Endothelial cell of umbilical vein (primary cell): ENCODE data around the gene MPZL3.

Experiments used
- EZH2 ChIP-seq: IDR thresholded peaks from 2 replicates; pipeline ENCODE4 v1.6.1; 2012; ENCODE audit warnings: borderline replicate concordance, low read depth, mild to moderate bottlenecking, moderate library complexity, low read length, inconsistent platforms; ENCODE audit not compliant: severe bottlenecking
- GATA2 ChIP-seq: IDR thresholded peaks from 2 replicates; pipeline ENCODE4 v1.7.0; 2011; ENCODE audit warnings: low read depth, mild to moderate bottlenecking, moderate library complexity, mixed read lengths, low read length; ENCODE audit not compliant: insufficient read length, insufficient read depth
- JUN ChIP-seq: IDR thresholded peaks from 2 replicates; pipeline ENCODE4 v1.6.1; 2011; ENCODE audit warnings: borderline replicate concordance, low read depth; ENCODE audit not compliant: insufficient read length, insufficient read depth
- MYC ChIP-seq: IDR thresholded peaks from one replicate; pipeline ENCODE4 v1.6.1; 2011; ENCODE audit warnings: mild to moderate bottlenecking, low read depth, low read length
- POLR2A ChIP-seq: IDR thresholded peaks from 2 replicates; pipeline ENCODE4 v1.6.1; 2012; ENCODE audit warnings: low read depth, mild to moderate bottlenecking, control low read depth, low read length
- POLR2AphosphoS5 ChIP-seq: IDR thresholded peaks from 2 replicates; pipeline ENCODE4 v1.6.1; 2012; ENCODE audit warnings: low read depth, mild to moderate bottlenecking, control low read depth, low read length, moderate library complexity; ENCODE audit not compliant: insufficient read depth
- TF ChIP-seq, protein P1 (sequence below), 2 donors: IDR thresholded peaks; 1 replicate in 1 of 2; 2 replicates in 1 of 2; pipeline ENCODE4 v1.5.1; 2011; ENCODE audit warnings: low read length in 2 of 2, mild to moderate bottlenecking in 2 of 2, moderate library complexity in 2 of 2, control low read depth in 1 of 2, inconsistent platforms in 1 of 2, low read depth in 1 of 2; ENCODE audit not compliant: insufficient read depth in 1 of 2; ENCODE audit errors: extremely low read depth in 1 of 2
- TF ChIP-seq, protein P2 (sequence below): IDR thresholded peaks from 2 replicates; pipeline ENCODE4 v1.6.1; 2011; ENCODE audit not compliant: insufficient read depth, insufficient read length

DNA sequence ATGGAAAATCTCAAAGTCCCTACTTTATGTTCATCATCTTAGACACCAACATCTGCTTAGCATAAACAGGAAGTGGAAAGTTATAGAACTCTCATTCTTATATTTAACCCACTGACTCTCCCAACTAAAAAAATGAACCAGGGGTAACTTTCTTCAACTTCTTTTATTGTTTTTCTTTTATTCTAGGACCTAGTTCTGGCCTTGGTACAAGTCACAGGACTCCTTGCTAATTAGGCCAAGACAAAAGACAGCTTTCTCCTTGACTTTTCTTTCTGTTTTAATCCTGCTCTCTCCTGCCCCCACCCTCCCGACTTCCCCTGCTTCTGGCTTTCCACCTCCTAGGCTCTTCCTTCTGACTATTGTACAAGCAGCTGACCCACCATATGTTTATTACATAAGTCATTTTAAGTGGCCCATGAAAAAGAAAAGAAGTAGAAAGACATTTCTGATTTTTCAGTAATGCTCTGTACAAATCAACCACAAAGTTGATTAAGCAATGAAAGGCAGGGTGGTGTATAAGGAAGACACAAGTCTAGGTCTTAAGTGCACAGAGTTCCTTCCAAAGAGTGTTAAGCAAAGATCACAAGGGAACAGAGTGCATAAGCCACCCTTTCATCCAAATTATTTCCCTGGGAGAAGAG, 45.7 kb downstream of the MPZL3 start:
- TF ChIP-seq, protein P1, sequence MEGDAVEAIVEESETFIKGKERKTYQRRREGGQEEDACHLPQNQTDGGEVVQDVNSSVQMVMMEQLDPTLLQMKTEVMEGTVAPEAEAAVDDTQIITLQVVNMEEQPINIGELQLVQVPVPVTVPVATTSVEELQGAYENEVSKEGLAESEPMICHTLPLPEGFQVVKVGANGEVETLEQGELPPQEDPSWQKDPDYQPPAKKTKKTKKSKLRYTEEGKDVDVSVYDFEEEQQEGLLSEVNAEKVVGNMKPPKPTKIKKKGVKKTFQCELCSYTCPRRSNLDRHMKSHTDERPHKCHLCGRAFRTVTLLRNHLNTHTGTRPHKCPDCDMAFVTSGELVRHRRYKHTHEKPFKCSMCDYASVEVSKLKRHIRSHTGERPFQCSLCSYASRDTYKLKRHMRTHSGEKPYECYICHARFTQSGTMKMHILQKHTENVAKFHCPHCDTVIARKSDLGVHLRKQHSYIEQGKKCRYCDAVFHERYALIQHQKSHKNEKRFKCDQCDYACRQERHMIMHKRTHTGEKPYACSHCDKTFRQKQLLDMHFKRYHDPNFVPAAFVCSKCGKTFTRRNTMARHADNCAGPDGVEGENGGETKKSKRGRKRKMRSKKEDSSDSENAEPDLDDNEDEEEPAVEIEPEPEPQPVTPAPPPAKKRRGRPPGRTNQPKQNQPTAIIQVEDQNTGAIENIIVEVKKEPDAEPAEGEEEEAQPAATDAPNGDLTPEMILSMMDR (IDR thresholded peaks at IDR 0.05; ENCODE audit: extremely low read depth in 1 of 2, insufficient read depth in 1 of 2, low read depth in 1 of 2, low read length in 2 of 2): no peak
- TF ChIP-seq POLR2A (no peak), POLR2AphosphoS5 (no peak), EZH2 (no peak), JUN (no peak), MYC (no peak), GATA2 (no peak)
- TF ChIP-seq, protein P2, sequence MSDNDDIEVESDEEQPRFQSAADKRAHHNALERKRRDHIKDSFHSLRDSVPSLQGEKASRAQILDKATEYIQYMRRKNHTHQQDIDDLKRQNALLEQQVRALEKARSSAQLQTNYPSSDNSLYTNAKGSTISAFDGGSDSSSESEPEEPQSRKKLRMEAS: no peak
